Parathyroid adenoma (tissue), 2 donors: ENCODE data around the gene MBNL1.
"Not testable (repeated sequence)": the region's sequence is repeated elsewhere in the genome, so short reads cannot be mapped to it uniquely, and the experiment has no call there.

Experiments used
- H2AFZ ChIP-seq: fragments of 300-600 bp; sonication (generic); one replicate; pipeline ENCODE4 v1.7.0; 2017; ENCODE audit warnings: antibody characterized with exemption, mild to moderate bottlenecking
- H3K27ac ChIP-seq: fragments of 300-600 bp; sonication (generic); one replicate; pipeline ENCODE4 v1.7.0; 2017
- H3K27me3 ChIP-seq: fragments of 300-600 bp; sonication (generic); one replicate; pipeline ENCODE4 v1.7.0; 2017; ENCODE audit warnings: low read length; ENCODE audit not compliant: control insufficient read depth, insufficient read depth
- H3K36me3 ChIP-seq: fragments of 300-600 bp; sonication (generic); one replicate; pipeline ENCODE4 v1.7.0; 2017; ENCODE audit warnings: low read length; ENCODE audit not compliant: control insufficient read depth, insufficient read depth
- H3K4me1 ChIP-seq: fragments of 300-600 bp; sonication (generic); one replicate; pipeline ENCODE4 v1.7.0; 2017; ENCODE audit warnings: control low read depth
- H3K4me2 ChIP-seq: fragments of 300-600 bp; sonication (generic); one replicate; pipeline ENCODE4 v1.7.0; 2017; ENCODE audit warnings: low read length
- H3K4me3 ChIP-seq: fragments of 300-600 bp; sonication (generic); one replicate; pipeline ENCODE4 v1.7.0; 2017; ENCODE audit warnings: low read depth, low read length
- H3K79me2 ChIP-seq: fragments of 300-600 bp; sonication (generic); one replicate; pipeline ENCODE4 v1.7.0; 2017; ENCODE audit warnings: control low read depth
- H3K9ac ChIP-seq: fragments of 300-600 bp; sonication (generic); one replicate; pipeline ENCODE4 v1.7.0; 2017; ENCODE audit warnings: mild to moderate bottlenecking
- H3K9me3 ChIP-seq: fragments of 300-600 bp; sonication (generic); one replicate; pipeline ENCODE4 v1.7.0; 2017; ENCODE audit warnings: low read length; ENCODE audit not compliant: control insufficient read depth
- TF ChIP-seq, protein P1 (sequence below): fragments of 300-600 bp; sonication (generic); IDR thresholded peaks from one replicate; pipeline ENCODE4 v1.7.0; 2017; ENCODE audit warnings: antibody characterized with exemption, mild to moderate bottlenecking
- donor health status: primary hyperparathyroidism.

The MBNL1 gene

GRCh38 chr3:152364237-152364636, 95.5 kb downstream of the MBNL1 start:
- Histone ChIP-seq H3K4me3 (no peak overlapping the region), H3K79me2 (peaks cover 22% of the 10 kb centered on the region), H3K4me2 (no peak overlapping the region), H3K9ac (no peak overlapping the region), H3K27ac (no peak overlapping the region), H3K27me3 (no peaks in the 10 kb centered on the region), H3K4me1 (no peaks in the 10 kb centered on the region), H2AFZ (no peak overlapping the region), H3K9me3 (no peaks in the 10 kb centered on the region), H3K36me3 (no peaks in the 10 kb centered on the region)
- TF ChIP-seq, protein P1, sequence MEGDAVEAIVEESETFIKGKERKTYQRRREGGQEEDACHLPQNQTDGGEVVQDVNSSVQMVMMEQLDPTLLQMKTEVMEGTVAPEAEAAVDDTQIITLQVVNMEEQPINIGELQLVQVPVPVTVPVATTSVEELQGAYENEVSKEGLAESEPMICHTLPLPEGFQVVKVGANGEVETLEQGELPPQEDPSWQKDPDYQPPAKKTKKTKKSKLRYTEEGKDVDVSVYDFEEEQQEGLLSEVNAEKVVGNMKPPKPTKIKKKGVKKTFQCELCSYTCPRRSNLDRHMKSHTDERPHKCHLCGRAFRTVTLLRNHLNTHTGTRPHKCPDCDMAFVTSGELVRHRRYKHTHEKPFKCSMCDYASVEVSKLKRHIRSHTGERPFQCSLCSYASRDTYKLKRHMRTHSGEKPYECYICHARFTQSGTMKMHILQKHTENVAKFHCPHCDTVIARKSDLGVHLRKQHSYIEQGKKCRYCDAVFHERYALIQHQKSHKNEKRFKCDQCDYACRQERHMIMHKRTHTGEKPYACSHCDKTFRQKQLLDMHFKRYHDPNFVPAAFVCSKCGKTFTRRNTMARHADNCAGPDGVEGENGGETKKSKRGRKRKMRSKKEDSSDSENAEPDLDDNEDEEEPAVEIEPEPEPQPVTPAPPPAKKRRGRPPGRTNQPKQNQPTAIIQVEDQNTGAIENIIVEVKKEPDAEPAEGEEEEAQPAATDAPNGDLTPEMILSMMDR = no peak

- TF ChIP-seq, protein P1 = no peak
- no peak overlapping the region for H3K27ac ChIP-seq
These were observed 96.4 kb downstream of the MBNL1 start for GRCh38 chr3:152365126-152365525.

GRCh38 chr3:152365766-152366593, 97.3 kb downstream of the MBNL1 start:
- H3K9ac ChIP-seq = no peak overlapping the region
- H3K79me2 ChIP-seq = peaks cover 35% of the 10 kb centered on the region
- H3K4me2 ChIP-seq = no peak overlapping the region
- TF ChIP-seq, protein P1 = no peak
- no peaks in the 10 kb centered on the region for H3K9me3 ChIP-seq
- H3K27me3 ChIP-seq = no peaks in the 10 kb centered on the region
- H2AFZ ChIP-seq = no peak overlapping the region
- no peaks in the 10 kb centered on the region for H3K4me1 ChIP-seq
- no peaks in the 10 kb centered on the region for H3K36me3 ChIP-seq
- H3K4me3 ChIP-seq = no peak overlapping the region
- H3K27ac ChIP-seq = no peak overlapping the region

More at GRCh38 chr3:152365126-152365525, 96.4 kb downstream of the MBNL1 start:
- no peak overlapping the region for H3K4me2 ChIP-seq
- peaks cover 30% of the 10 kb centered on the region for H3K79me2 ChIP-seq
- no peaks in the 10 kb centered on the region for H3K36me3 ChIP-seq
- no peaks in the 10 kb centered on the region for H3K27me3 ChIP-seq
- no peaks in the 10 kb centered on the region for H3K9me3 ChIP-seq
- no peak overlapping the region for H2AFZ ChIP-seq
- no peak overlapping the region for H3K9ac ChIP-seq
- no peaks in the 10 kb centered on the region for H3K4me1 ChIP-seq
- H3K4me3 ChIP-seq = no peak overlapping the region

DNA sequence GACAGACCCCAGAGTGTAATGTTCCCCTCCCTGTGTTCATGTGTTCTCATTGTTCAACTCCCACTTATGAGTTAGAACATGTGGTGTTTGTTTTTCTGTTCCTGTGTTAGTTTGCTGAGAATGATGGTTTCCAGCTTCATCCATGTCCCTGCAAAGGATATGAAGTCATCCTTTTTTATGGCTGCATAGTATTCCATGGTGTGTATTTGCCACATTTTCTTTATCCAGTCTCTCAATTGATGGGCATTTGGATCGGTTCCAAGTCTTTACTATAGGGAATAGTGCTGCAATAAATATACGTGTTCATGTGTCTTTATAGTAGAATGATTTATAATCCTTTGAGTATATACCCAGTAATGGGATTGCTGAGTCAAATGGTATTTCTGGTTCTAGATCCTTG, 98.5 kb downstream of the MBNL1 start:
- not testable (repeated sequence) for H3K27me3 ChIP-seq, H3K4me1 ChIP-seq, H3K4me3 ChIP-seq, H3K4me2 ChIP-seq, H3K9ac ChIP-seq, H3K27ac ChIP-seq, H3K36me3 ChIP-seq, H3K9me3 ChIP-seq, H2AFZ ChIP-seq
- H3K79me2 ChIP-seq = peaks cover 43% of the 10 kb centered on the region

- peaks cover 40% of the 10 kb centered on the region for H3K79me2 ChIP-seq
- H3K4me3 ChIP-seq, H3K4me1 ChIP-seq, H3K36me3 ChIP-seq, H3K9me3 ChIP-seq, H3K27me3 ChIP-seq, H3K4me2 ChIP-seq, H2AFZ ChIP-seq, H3K9ac ChIP-seq, H3K27ac ChIP-seq: not testable (repeated sequence)
These were observed 103.9 kb downstream of the MBNL1 start for GRCh38 chr3:152372633-152373032.

GRCh38 chr3:152373379-152373778, 104.7 kb downstream of the MBNL1 start:
- H3K4me1 ChIP-seq = no peaks in the 10 kb centered on the region
- H3K9me3 ChIP-seq = no peaks in the 10 kb centered on the region
- H3K27me3 ChIP-seq = no peaks in the 10 kb centered on the region
- H3K36me3 ChIP-seq = no peaks in the 10 kb centered on the region
- H2AFZ ChIP-seq = no peak overlapping the region
- TF ChIP-seq, protein P1 = no peak
- H3K79me2 ChIP-seq = peaks cover 36% of the 10 kb centered on the region
- H3K4me3 ChIP-seq = no peak overlapping the region
- no peak overlapping the region for H3K4me2 ChIP-seq
- no peak overlapping the region for H3K9ac ChIP-seq
- H3K27ac ChIP-seq = no peak overlapping the region
